Astrocyte of the spinal cord (primary cell): Measurements from ENCODE around the gene NFIC.

ENCODE experiments used
- DNase-seq: peaks from one replicate; pipeline ENCODE4 v3.0.0; 2011; ENCODE audit warnings: low read depth, low spot score
- H3K4me3 ChIP-seq: 2 replicates; pipeline ENCODE4 v1.5.1; 2011; ENCODE audit warnings: low read depth, mild to moderate bottlenecking, low read length, moderate library complexity
- CTCF ChIP-seq: IDR thresholded peaks from 2 replicates; pipeline ENCODE4 v1.5.1; 2012; ENCODE audit warnings: low read depth, mild to moderate bottlenecking, low read length, inconsistent platforms
- in situ Hi-C: cut with HindIII; loops from 2 replicates; pipeline ENCODE4 v1.10.0; 2017; ENCODE audit warnings: low sequenced_read_pairs

The NFIC gene

GRCh38 chr19:3458229-3459088 lies 92.1 kb downstream of the NFIC start:
- no peak overlapping the region for H3K4me3 ChIP-seq
- in situ Hi-C loops = no loop called here
- TF ChIP-seq CTCF = no peak
- peak; percentile 88 for DNase-seq

GRCh38 chr19:3459089-3459881 lies 92.9 kb downstream of the NFIC start:
- no peak for TF ChIP-seq CTCF
- in situ Hi-C loops = no loop called here
- H3K4me3 ChIP-seq = no peak overlapping the region
- peak; percentile 97 for DNase-seq

GRCh38 chr19:3459965-3460582 lies 93.7 kb downstream of the NFIC start:
- DNase-seq = no peak
- in situ Hi-C loops = no loop called here
- no peak overlapping the region for H3K4me3 ChIP-seq
- no peak for TF ChIP-seq CTCF

- no peak for TF ChIP-seq CTCF
- H3K4me3 ChIP-seq = no peak overlapping the region
- in situ Hi-C loops = no loop called here
Observed at GRCh38 chr19:3462991-3463713, 96.8 kb downstream of the NFIC start.

GRCh38 chr19:3463714-3464586 lies 97.6 kb downstream of the NFIC start:
- DNase-seq = no peak
- no peak overlapping the region for H3K4me3 ChIP-seq
- in situ Hi-C loops = no loop called here
- no peak for TF ChIP-seq CTCF

More at GRCh38 chr19:3462991-3463713, 96.8 kb downstream of the NFIC start:
- DNase-seq = no peak
